Body of pancreas (tissue), 4 donors: ENCODE measurements around the gene OR10G6. TPM values are rescaled to one million over a fixed set of nuclear protein-coding genes. Genes with fewer than 3 reads are reported as not detected.
"Not testable (repeated sequence)": the region's sequence is repeated elsewhere in the genome, so short reads cannot be mapped to it uniquely, and the experiment has no call there.

Source experiments
- ATAC-seq: fragments of 150-250 bp; one replicate; pipeline ENCODE4 v1.9.1; 2016
- DNase-seq, 4 donors: peaks; one replicate each; pipeline ENCODE4 v3.0.0-alpha.2; 2019
- H3K27ac ChIP-seq, 4 donors: fragments of 200-600 bp; sonication (generic); 1 replicate in 3 of 4; 2 replicates in 1 of 4; pipeline versions ENCODE4 v1.5.1 to v1.6.1; 2016 to 2019; ENCODE audit warnings: mild to moderate bottlenecking in 1 of 4, mixed read lengths in 1 of 4, moderate library complexity in 1 of 4
- H3K27me3 ChIP-seq, 2 donors: fragments of 200-600 bp; sonication (generic); one replicate each; pipeline ENCODE4 v1.6.0; 2016; ENCODE audit warnings: mild to moderate bottlenecking in 1 of 2
- H3K36me3 ChIP-seq, 2 donors: fragments of 200-600 bp; sonication (generic); replicated peaks in 1 of 2; 2 replicates each; pipeline ENCODE4 v1.5.1; 2016; ENCODE audit warnings: low read depth in 2 of 2; ENCODE audit not compliant: insufficient read depth in 1 of 2
- H3K4me1 ChIP-seq: fragments of 200-600 bp; sonication (generic); one replicate; pipeline ENCODE4 v1.6.0; 2016
- H3K4me3 ChIP-seq, 2 donors: fragments of 200-600 bp; sonication (generic); 1 replicate in 1 of 2; 2 replicates in 1 of 2; pipeline ENCODE4 v1.5.1; 2016 to 2019
- H3K9me3 ChIP-seq, 3 donors: fragments of 200-600 bp; sonication (generic); 1 replicate in 2 of 3; 2 replicates in 1 of 3; pipeline ENCODE4 v1.5.1; 2016
- POLR2A ChIP-seq, 3 donors: fragments of 450-650 bp; IDR thresholded peaks; one replicate each; pipeline ENCODE4 v1.6.1; 2016; ENCODE audit warnings: antibody characterized with exemption in 3 of 3, mild to moderate bottlenecking in 2 of 3
- WGBS, 2 donors: methylation state at CpG; one replicate each; pipeline ENCODE4 v1.1.5; 2017; 5-methylcytosine and 5-hydroxymethylcytosine counted together
- intact Hi-C: fragments of 100-400 bp; cut with DNase I; formaldehyde crosslinking; loops from one replicate; pipeline ENCODE4 v1.15.1; 2023
- total RNA-seq, 2 donors: library from RNA; depleted of rRNA; stranded (reverse); fragments of >200 nt; gene quantifications; one replicate each; pipeline ENCODE4 v1.1.0, GENCODE V29; 2016
- TF ChIP-seq, protein P1 (sequence below), 7 experiments: fragments of 450-650 bp in 4 of 7; fragments of 200-600 bp in 3 of 7; sonication (generic) in 3 of 7; IDR thresholded peaks; one replicate each; pipeline ENCODE4 v1.5.1; 2016 to 2019; ENCODE audit warnings: antibody characterized with exemption in 7 of 7

Gene OR10G6
- total RNA-seq, 2 donors from 2014 or later, result not detected

DNA sequence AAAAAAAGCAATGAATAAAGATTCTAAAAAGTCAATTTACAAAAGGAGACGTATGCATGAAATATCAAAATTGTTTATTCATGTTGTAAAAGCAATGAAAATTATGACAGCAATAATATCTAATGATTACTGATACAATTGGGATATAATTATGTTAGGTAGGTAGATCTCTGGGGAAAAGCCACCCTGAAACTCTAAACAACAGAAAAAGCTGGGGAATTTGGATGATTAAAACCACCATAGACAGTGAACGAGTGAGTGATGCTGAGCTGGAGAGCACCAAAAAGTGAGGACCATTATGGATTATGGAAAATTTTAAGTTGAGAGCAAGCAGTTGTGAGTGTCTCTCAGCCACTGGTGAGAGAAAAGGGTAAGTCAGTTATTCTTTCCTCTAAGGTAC, 31.5 kb upstream of the OR10G6 start, which contains the start of gene OR10G8:
TSS of gene OR10G8 (plus strand) at position 301 of the 400 bp plus-strand sequence. CDS start 2,825 bp downstream, outside the sequence.
- Histone ChIP-seq H3K27me3 (no peaks in the 10 kb centered on the region), H3K36me3 (no peaks in the 10 kb centered on the region), H3K9me3 (no peaks in the 10 kb centered on the region), H3K4me3 (no peak within 1 kb of the TSS), H3K27ac (no peak within 1 kb of the TSS), H3K4me1 (no peaks in the 10 kb centered on the region)
- DNase-seq (no peak), ATAC-seq (no peak)
- TF ChIP-seq POLR2A (IDR thresholded peaks at IDR 0.05), result no peak
- TF ChIP-seq, protein P1, sequence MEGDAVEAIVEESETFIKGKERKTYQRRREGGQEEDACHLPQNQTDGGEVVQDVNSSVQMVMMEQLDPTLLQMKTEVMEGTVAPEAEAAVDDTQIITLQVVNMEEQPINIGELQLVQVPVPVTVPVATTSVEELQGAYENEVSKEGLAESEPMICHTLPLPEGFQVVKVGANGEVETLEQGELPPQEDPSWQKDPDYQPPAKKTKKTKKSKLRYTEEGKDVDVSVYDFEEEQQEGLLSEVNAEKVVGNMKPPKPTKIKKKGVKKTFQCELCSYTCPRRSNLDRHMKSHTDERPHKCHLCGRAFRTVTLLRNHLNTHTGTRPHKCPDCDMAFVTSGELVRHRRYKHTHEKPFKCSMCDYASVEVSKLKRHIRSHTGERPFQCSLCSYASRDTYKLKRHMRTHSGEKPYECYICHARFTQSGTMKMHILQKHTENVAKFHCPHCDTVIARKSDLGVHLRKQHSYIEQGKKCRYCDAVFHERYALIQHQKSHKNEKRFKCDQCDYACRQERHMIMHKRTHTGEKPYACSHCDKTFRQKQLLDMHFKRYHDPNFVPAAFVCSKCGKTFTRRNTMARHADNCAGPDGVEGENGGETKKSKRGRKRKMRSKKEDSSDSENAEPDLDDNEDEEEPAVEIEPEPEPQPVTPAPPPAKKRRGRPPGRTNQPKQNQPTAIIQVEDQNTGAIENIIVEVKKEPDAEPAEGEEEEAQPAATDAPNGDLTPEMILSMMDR (IDR thresholded peaks at IDR 0.05), result no peak
- WGBS, 2 donors, result 66 to 90% methylated on average over 2 of the region's 2 CpGs
- intact Hi-C loops, result no loop called here

DNA sequence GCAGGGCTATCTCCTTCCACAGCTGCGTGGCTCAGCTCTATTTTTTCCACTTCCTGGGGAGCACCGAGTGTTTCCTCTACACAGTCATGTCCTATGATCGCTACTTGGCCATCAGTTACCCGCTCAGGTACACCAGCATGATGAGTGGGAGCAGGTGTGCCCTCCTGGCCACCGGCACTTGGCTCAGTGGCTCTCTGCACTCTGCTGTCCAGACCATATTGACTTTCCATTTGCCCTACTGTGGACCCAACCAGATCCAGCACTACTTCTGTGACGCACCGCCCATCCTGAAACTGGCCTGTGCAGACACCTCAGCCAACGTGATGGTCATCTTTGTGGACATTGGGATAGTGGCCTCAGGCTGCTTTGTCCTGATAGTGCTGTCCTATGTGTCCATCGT, 20.9 kb upstream of the OR10G6 start:
- H3K4me3 ChIP-seq, H3K27me3 ChIP-seq, H3K27ac ChIP-seq, H3K36me3 ChIP-seq, H3K4me1 ChIP-seq, DNase-seq, intact Hi-C loops, H3K9me3 ChIP-seq, ATAC-seq: not testable (repeated sequence)
- 85 to 95% methylated on average over 2 to 4 of the region's 9 CpGs for WGBS, 2 donors

DNA sequence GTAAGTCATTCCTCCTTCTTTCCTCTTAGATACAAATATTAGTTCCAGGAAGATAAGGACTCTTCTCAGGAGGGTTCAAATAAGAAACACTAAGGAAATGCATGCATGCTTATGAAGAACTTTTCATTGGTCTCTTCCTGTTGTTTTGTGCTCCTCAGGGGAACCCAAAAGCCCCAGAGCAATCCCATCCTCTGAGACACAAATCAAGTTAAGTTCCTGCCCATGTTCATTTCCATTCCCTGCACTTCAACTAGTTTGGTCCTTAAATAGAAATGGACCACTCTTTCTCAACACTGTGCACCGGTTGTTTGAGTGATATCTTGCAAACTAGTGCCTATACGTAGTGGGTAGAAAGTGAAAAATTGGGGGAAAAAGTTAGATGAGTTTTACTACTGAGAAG, 17.7 kb upstream of the OR10G6 start, which contains the start of gene OR10G4:
TSS of gene OR10G4 (plus strand) at position 301 of the 400 bp plus-strand sequence. CDS start 2,578 bp downstream, outside the sequence.
- DNase-seq (no peak), ATAC-seq (no peak)
- H3K4me1 ChIP-seq, result no peaks in the 10 kb centered on the region
- intact Hi-C loops, result no loop called here
- no peaks in the 10 kb centered on the region for H3K36me3 ChIP-seq
- H3K27me3 ChIP-seq, result no peaks in the 10 kb centered on the region
- 87 to 92% methylated on average over 2 of the region's 2 CpGs for WGBS, 2 donors
- H3K27ac ChIP-seq, result no peak within 1 kb of the TSS
- TF ChIP-seq POLR2A (IDR thresholded peaks at IDR 0.05), result no peak
- TF ChIP-seq, protein P1 (IDR thresholded peaks at IDR 0.05), result no peak
- H3K9me3 ChIP-seq, result no peaks in the 10 kb centered on the region
- H3K4me3 ChIP-seq, result no peak within 1 kb of the TSS

DNA sequence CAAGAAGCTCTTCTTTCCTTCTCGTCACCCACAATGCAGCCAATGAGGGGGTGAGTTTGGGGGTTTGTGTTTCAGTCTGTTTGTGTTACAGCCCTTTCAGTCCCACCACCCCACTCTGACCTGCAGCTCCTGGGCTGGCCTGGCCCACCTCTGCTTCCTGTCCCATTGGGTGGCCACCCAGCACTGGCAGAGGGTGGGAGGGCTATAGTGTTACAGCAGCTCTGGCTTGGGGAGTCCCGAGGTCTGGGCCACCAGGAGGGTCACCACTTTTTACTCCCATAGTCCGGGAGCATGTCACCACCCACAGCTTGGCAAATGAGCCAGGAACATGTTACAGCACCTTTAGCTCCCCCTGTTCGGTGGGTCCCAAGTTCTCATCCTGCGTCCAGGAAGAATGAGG, 15.7 kb downstream of the OR10G6 start:
- WGBS, 2 donors, result 92 to 95% methylated on average over 3 to 5 of the region's 5 CpGs
- DNase-seq, result no peak
- intact Hi-C loops, result no loop called here

DNA sequence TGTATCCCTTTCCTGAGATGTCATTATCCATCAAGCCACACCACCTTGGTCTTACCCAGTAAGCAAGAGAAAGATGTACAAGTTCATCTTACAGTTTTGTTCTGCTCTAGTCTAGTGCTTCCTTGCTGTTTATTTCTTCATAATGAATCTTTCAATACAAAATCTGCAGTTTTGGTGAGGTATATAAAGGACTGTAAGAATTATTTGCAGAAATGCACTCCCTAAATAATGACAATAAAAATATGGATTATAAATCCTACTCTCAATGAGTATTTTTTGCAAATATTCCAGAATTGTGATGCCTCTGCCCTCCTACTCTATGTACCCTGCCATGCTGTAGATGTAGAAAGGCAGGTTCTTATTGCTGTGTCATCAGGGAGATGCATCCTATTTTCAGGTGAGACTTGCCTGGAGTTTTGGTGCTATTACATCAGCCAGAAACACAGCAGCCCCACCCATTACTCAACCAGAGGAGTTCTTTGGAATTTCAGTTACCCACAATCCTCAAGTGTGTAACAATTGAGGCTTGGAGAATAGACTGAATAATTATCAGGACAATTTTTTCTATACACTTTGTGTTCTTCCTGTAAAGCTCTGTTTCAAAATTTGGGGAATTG, 17.1 kb downstream of the OR10G6 start, which contains the start of gene OR10S1:
TSS of gene OR10S1 (minus strand) at position 51 of the 617 bp plus-strand sequence. CDS start 117 bp downstream, outside the sequence.
- Histone ChIP-seq H3K36me3 (no peaks in the 10 kb centered on the region), H3K4me3 (no peak within 1 kb of the TSS), H3K9me3 (no peaks in the 10 kb centered on the region), H3K27ac (no peak within 1 kb of the TSS), H3K4me1 (no peaks in the 10 kb centered on the region), H3K27me3 (no peaks in the 10 kb centered on the region)
- intact Hi-C loops, result no loop called here
- TF ChIP-seq, protein P1 (IDR thresholded peaks at IDR 0.05), result no peak
- TF ChIP-seq POLR2A (IDR thresholded peaks at IDR 0.05), result no peak
- DNase-seq, result no peak
- no peak for ATAC-seq

More for the DNA sequence above, 15.7 kb downstream of the OR10G6 start:
- H3K36me3 ChIP-seq, result no peaks in the 10 kb centered on the region
- no peak overlapping the region for H3K4me3 ChIP-seq
- no peaks in the 10 kb centered on the region for H3K9me3 ChIP-seq
- ATAC-seq, result no peak
- no peaks in the 10 kb centered on the region for H3K27me3 ChIP-seq
- H3K4me1 ChIP-seq, result no peaks in the 10 kb centered on the region
- no peak overlapping the region for H3K27ac ChIP-seq
- no peak for TF ChIP-seq POLR2A (IDR thresholded peaks at IDR 0.05)
- TF ChIP-seq, protein P1 (IDR thresholded peaks at IDR 0.05), result no peak
